ENCODE results near the gene NDC80. TPM values are rescaled to one million over a fixed set of nuclear protein-coding genes. Genes with fewer than 3 reads are reported as not detected.

Gene NDC80
- total and polyA plus RNA-seq, 9 of the 15 experiments (the other 6 are each of a cell fraction or from before 2014, with no cell fraction given), result 65.2 to 97.9 (median 83.3) TPM

GRCh38 chr18:2656237-2656980, 85.1 kb downstream of the NDC80 start (continued):
- TF ChIP-seq MYBL2 (IDR thresholded peaks at IDR 0.05; ENCODE audit: low read depth) (no peak), MYBL2 (CRISPR knock-in tag; IDR thresholded peaks at IDR 0.05; ENCODE audit: borderline replicate concordance) (no peak), ZNF224 (CRISPR knock-in tag; IDR thresholded peaks at IDR 0.05) (no peak), FOXK2 (conservative IDR thresholded peaks at IDR 0.05 in 1 of 2, IDR thresholded peaks at IDR 0.05 in 1 of 2; ENCODE audit: low read depth in 2 of 2) (no peak), USF1 (CRISPR knock-in tag; IDR thresholded peaks at IDR 0.05) (peak; percentile 37), NFATC3 (IDR thresholded peaks at IDR 0.05) (no peak), YBX1 (IDR thresholded peaks at IDR 0.05) (no peak), POU5F1 (IDR thresholded peaks at IDR 0.05; ENCODE audit: borderline replicate concordance, low read depth, low read length, partially characterized antibody) (no peak), ZNF408 (CRISPR knock-in tag; IDR thresholded peaks at IDR 0.05; ENCODE audit: low read depth) (no peak), RAD21 (CRISPR knock-in tag; conservative IDR thresholded peaks at IDR 0.05 in 1 of 2, IDR thresholded peaks at IDR 0.05 in 1 of 2) (no peak), ZBTB40 (IDR thresholded peaks at IDR 0.05) (no peak), ZBTB40 (CRISPR knock-in tag; IDR thresholded peaks at IDR 0.05) (no peak), POLR2G (IDR thresholded peaks at IDR 0.05; ENCODE audit: low read depth, low read length) (no peak), STAT6 (CRISPR knock-in tag; IDR thresholded peaks at IDR 0.05) (no peak)

Data from K562 (cell line).